ENCODE results near the gene PRKCB.
"Not testable (repeated sequence)": the region's sequence is repeated elsewhere in the genome, so short reads cannot be mapped to it uniquely, and the experiment has no call there.

The PRKCB gene

DNA sequence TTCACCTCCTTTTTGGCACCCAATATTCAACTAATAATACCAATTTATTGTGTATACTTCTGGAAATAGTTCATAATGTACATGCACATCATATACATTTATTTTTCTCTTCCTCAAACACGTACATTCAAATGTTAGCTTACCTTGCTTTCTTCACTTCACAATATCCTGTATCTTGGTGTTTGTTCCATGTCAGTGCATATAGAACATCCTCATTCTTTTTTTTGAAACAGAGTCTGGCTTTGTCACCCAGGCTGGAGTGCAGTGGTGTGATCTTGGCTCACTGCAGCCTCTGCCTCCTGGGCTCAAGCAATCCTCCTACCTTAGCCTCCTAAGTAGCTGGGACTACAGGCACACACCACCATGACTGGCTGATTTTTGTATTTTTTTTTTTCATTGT is 80.8 kb downstream of the PRKCB start:
- not testable (repeated sequence) for H3K4me3 ChIP-seq (ENCODE audit: low read length in 2 of 2); H3K9ac ChIP-seq (ENCODE audit: low read depth in 1 of 2, low read length in 2 of 2)

DNA sequence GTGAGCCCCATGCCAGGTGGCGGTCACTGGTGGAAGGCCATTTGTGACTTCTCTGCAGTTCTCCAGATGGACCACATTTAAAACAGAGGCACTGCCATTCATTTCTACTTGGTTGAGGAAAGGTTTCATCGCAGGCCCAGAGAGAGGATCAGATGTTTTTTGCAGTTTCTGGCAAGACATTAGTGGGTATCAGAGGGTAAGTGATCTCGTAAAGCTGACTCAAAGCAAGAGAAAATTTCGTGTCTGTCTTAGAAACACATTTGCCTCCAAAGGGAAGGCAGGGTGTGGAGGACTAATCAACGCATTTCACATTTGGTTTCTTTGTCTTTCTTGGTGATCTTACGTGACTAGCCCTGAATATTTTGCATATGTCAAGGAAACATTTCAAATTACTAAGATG is 81.8 kb downstream of the PRKCB start:
- Histone ChIP-seq H3K9me3 (ENCODE audit: control insufficient read depth in 2 of 2, low read length in 2 of 2) (no peaks in the 10 kb centered on the region), H3K27ac (ENCODE audit: low read depth in 2 of 2, low read length in 2 of 2) (no peak overlapping the region), H3K9ac (ENCODE audit: low read depth in 1 of 2, low read length in 2 of 2) (no peak overlapping the region), H3K36me3 (ENCODE audit: control insufficient read depth in 2 of 2, insufficient read depth in 2 of 2, low read length in 2 of 2) (no peaks in the 10 kb centered on the region), H3K4me1 (ENCODE audit: control insufficient read depth in 2 of 2, insufficient read depth in 2 of 2, low read length in 2 of 2) (peaks cover 0 to 2% of the 10 kb centered on the region in 2 donors), H3K4me3 (ENCODE audit: low read length in 2 of 2) (no peak overlapping the region), H3K27me3 (ENCODE audit: control insufficient read depth in 2 of 2, insufficient read depth in 2 of 2, low read length in 2 of 2) (no peaks in the 10 kb centered on the region)

More for the DNA sequence above, 80.8 kb downstream of the PRKCB start:
- not testable (repeated sequence) for H3K4me1 ChIP-seq (ENCODE audit: control insufficient read depth in 2 of 2, insufficient read depth in 2 of 2, low read length in 2 of 2); H3K27me3 ChIP-seq (ENCODE audit: control insufficient read depth in 2 of 2, insufficient read depth in 2 of 2, low read length in 2 of 2); H3K36me3 ChIP-seq (ENCODE audit: control insufficient read depth in 2 of 2, insufficient read depth in 2 of 2, low read length in 2 of 2); H3K27ac ChIP-seq (ENCODE audit: low read depth in 2 of 2, low read length in 2 of 2); H3K9me3 ChIP-seq (ENCODE audit: control insufficient read depth in 2 of 2, low read length in 2 of 2)

DNA sequence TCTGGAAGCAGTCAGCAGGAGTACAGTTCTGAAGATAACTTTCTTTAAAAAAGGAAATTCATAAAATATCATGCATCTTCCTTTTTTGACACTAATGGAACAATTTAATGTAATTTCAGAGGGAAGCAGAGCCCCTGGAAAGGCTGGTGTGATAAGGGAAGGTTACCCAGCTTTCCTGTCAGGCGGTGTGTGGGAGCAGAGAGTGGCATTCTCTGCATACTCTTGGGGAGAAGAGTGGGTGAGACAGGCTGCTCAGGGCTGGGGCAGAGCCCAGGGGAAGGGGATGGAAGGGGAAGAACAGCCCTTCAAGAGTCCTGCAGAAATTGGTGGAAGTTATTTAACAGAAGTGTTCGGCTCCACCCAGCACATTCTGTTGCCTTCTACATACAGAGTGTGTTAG is 84.7 kb downstream of the PRKCB start:
- Histone ChIP-seq H3K4me3 (ENCODE audit: low read length in 2 of 2) (no peak overlapping the region), H3K27me3 (ENCODE audit: control insufficient read depth in 2 of 2, insufficient read depth in 2 of 2, low read length in 2 of 2) (no peaks in the 10 kb centered on the region), H3K9me3 (ENCODE audit: control insufficient read depth in 2 of 2, low read length in 2 of 2) (no peaks in the 10 kb centered on the region), H3K27ac (ENCODE audit: low read depth in 2 of 2, low read length in 2 of 2) (no peak overlapping the region), H3K36me3 (ENCODE audit: control insufficient read depth in 2 of 2, insufficient read depth in 2 of 2, low read length in 2 of 2) (no peaks in the 10 kb centered on the region), H3K9ac (ENCODE audit: low read depth in 1 of 2, low read length in 2 of 2) (no peak overlapping the region), H3K4me1 (ENCODE audit: control insufficient read depth in 2 of 2, insufficient read depth in 2 of 2, low read length in 2 of 2) (no peaks in the 10 kb centered on the region)

DNA sequence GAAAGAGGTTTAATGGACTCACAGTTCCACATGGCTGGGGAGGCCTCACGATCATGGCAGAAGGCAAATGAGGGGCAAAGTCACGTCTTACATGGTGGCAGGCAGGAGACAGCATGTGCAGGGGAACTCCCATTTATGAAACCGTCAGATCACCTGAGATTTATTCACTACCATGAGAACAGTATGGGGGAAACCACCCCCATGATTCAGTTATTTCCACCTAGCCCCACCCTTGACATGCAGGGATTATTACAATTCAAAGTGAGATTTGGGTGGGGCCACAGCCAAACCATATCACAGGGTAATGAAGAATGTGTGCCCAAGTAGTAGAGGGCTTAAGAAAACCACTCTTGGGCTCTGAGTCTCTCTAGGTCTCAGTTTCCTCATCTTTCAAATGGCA is 85.1 kb downstream of the PRKCB start:
- Histone ChIP-seq H3K9ac (ENCODE audit: low read depth in 1 of 2, low read length in 2 of 2) (no peak overlapping the region), H3K9me3 (ENCODE audit: control insufficient read depth in 2 of 2, low read length in 2 of 2) (no peaks in the 10 kb centered on the region), H3K4me1 (ENCODE audit: control insufficient read depth in 2 of 2, insufficient read depth in 2 of 2, low read length in 2 of 2) (no peaks in the 10 kb centered on the region), H3K27ac (ENCODE audit: low read depth in 2 of 2, low read length in 2 of 2) (no peak overlapping the region), H3K27me3 (ENCODE audit: control insufficient read depth in 2 of 2, insufficient read depth in 2 of 2, low read length in 2 of 2) (no peaks in the 10 kb centered on the region), H3K36me3 (ENCODE audit: control insufficient read depth in 2 of 2, insufficient read depth in 2 of 2, low read length in 2 of 2) (no peaks in the 10 kb centered on the region), H3K4me3 (ENCODE audit: low read length in 2 of 2) (no peak overlapping the region)

DNA sequence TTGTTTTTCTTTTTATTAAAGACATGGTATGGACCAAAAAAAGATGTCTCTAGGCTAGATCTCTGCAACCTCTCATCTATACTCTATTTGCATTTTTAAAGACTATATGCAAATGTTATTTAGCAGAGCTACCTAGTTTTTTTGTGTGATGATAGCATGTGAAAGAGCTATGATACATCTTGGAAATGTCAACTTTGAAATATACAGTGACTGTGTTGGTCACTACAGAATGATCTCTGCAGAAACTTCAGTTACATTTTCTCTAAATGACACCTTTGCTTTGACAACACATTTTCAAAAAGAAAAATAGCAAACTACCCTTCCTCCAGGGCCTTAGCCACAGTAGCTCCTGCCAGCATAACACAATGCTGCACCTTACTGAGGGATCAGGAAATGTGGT is 86.6 kb downstream of the PRKCB start:
- Histone ChIP-seq H3K27ac (ENCODE audit: low read depth in 2 of 2, low read length in 2 of 2) (no peak overlapping the region), H3K27me3 (ENCODE audit: control insufficient read depth in 2 of 2, insufficient read depth in 2 of 2, low read length in 2 of 2) (no peaks in the 10 kb centered on the region), H3K9me3 (ENCODE audit: control insufficient read depth in 2 of 2, low read length in 2 of 2) (no peaks in the 10 kb centered on the region), H3K9ac (ENCODE audit: low read depth in 1 of 2, low read length in 2 of 2) (no peak overlapping the region), H3K36me3 (ENCODE audit: control insufficient read depth in 2 of 2, insufficient read depth in 2 of 2, low read length in 2 of 2) (no peaks in the 10 kb centered on the region), H3K4me1 (ENCODE audit: control insufficient read depth in 2 of 2, insufficient read depth in 2 of 2, low read length in 2 of 2) (no peaks in the 10 kb centered on the region), H3K4me3 (ENCODE audit: low read length in 2 of 2) (no peak overlapping the region)

DNA sequence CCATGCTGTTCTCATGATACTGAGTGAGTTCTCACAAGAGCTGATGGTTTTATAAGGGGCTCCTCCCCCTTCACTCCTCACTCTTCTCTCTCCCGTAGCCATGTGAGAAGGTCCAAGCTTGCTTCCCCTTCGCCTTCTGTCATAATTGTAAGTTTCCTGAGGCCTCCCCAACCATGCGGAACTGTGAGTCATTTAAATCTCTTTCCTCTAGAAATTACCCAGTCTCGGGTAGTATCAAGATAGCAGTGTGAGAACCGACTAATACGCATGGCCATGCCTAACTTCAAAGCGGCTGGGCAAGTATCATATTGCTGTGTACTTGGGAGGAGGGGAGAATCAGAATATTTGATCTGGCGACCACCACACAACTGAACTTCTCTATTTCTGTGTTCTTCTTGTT is 88.3 kb downstream of the PRKCB start:
- Histone ChIP-seq H3K36me3 (ENCODE audit: control insufficient read depth in 2 of 2, insufficient read depth in 2 of 2, low read length in 2 of 2) (no peaks in the 10 kb centered on the region), H3K4me1 (ENCODE audit: control insufficient read depth in 2 of 2, insufficient read depth in 2 of 2, low read length in 2 of 2) (no peaks in the 10 kb centered on the region), H3K9ac (ENCODE audit: low read depth in 1 of 2, low read length in 2 of 2) (no peak overlapping the region), H3K9me3 (ENCODE audit: control insufficient read depth in 2 of 2, low read length in 2 of 2) (no peaks in the 10 kb centered on the region), H3K4me3 (ENCODE audit: low read length in 2 of 2) (no peak overlapping the region), H3K27ac (ENCODE audit: low read depth in 2 of 2, low read length in 2 of 2) (no peak overlapping the region), H3K27me3 (ENCODE audit: control insufficient read depth in 2 of 2, insufficient read depth in 2 of 2, low read length in 2 of 2) (no peaks in the 10 kb centered on the region)

DNA sequence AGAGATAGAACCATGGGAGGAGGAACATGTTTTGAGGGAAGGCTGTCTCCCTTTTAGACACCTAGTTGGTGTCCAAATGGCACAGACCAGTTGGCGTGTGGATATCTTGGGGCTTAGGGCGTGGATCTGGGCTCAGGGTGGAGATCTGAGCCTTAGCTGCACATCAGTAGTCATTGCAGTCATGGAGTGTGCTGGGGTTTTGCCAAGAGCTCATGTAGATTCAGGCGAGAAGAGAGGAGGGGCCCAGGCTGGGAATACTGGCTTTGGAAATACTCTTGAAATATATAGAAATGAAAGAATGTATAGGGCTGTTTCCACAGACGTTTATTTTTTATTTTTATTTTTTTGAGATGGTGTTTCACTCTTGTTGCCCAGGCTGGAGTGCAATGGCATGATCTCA is 92.0 kb downstream of the PRKCB start:
- Histone ChIP-seq H3K4me3 (ENCODE audit: low read length in 2 of 2) (no peak overlapping the region), H3K9me3 (ENCODE audit: control insufficient read depth in 2 of 2, low read length in 2 of 2) (no peaks in the 10 kb centered on the region), H3K27me3 (ENCODE audit: control insufficient read depth in 2 of 2, insufficient read depth in 2 of 2, low read length in 2 of 2) (no peaks in the 10 kb centered on the region), H3K27ac (ENCODE audit: low read depth in 2 of 2, low read length in 2 of 2) (no peak overlapping the region), H3K9ac (ENCODE audit: low read depth in 1 of 2, low read length in 2 of 2) (no peak overlapping the region), H3K36me3 (ENCODE audit: control insufficient read depth in 2 of 2, insufficient read depth in 2 of 2, low read length in 2 of 2) (no peaks in the 10 kb centered on the region), H3K4me1 (ENCODE audit: control insufficient read depth in 2 of 2, insufficient read depth in 2 of 2, low read length in 2 of 2) (no peaks in the 10 kb centered on the region)

DNA sequence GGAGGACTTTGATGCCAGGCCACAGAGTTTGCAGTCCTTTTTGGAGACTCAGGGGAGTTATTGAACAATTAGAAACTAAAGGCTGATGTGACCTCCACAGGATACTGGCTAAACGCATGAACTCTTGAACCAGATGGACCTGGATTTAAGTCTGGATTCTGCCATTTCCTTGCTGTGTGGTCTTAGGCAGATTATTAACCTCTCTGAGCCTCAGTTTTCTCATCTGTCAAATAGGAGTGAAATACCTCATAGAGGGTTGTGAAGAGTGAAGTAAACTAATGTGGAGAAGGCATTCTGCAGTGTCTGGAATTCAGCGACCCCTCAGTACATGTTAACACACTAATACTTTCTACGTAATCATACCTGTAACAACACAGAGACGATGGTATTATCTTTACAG is 93.5 kb downstream of the PRKCB start:
- no peaks in the 10 kb centered on the region for H3K9me3 ChIP-seq (ENCODE audit: control insufficient read depth in 2 of 2, low read length in 2 of 2)
- H3K4me1 ChIP-seq (ENCODE audit: control insufficient read depth in 2 of 2, insufficient read depth in 2 of 2, low read length in 2 of 2) = no peaks in the 10 kb centered on the region
- H3K9ac ChIP-seq (ENCODE audit: low read depth in 1 of 2, low read length in 2 of 2) = no peak overlapping the region
- H3K27me3 ChIP-seq (ENCODE audit: control insufficient read depth in 2 of 2, insufficient read depth in 2 of 2, low read length in 2 of 2) = no peaks in the 10 kb centered on the region
- H3K4me3 ChIP-seq (ENCODE audit: low read length in 2 of 2) = no peak overlapping the region
- H3K27ac ChIP-seq (ENCODE audit: low read depth in 2 of 2, low read length in 2 of 2) = no peak overlapping the region
- no peaks in the 10 kb centered on the region for H3K36me3 ChIP-seq (ENCODE audit: control insufficient read depth in 2 of 2, insufficient read depth in 2 of 2, low read length in 2 of 2)

DNA sequence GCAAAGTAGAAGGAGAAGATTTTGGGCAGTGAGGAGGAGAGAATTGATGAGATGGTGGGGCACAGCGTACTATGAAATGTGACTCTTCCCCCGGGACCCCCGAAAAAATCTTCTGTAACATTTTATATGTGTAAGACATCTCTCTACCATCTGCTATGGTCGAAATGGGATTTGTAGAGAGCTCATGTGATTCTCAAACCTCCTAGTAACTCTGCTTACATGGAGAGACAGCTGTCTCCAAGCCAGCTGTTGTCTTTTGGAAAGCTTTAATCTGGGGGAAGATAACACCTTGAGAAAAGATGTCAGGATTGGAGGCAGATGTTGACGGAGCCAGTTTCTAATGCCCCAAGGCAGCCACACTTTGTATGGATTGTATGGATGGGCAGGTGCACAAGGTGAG is 94.1 kb downstream of the PRKCB start:
- Histone ChIP-seq H3K9ac (ENCODE audit: low read depth in 1 of 2, low read length in 2 of 2) (no peak overlapping the region), H3K9me3 (ENCODE audit: control insufficient read depth in 2 of 2, low read length in 2 of 2) (no peaks in the 10 kb centered on the region), H3K4me3 (ENCODE audit: low read length in 2 of 2) (no peak overlapping the region), H3K4me1 (ENCODE audit: control insufficient read depth in 2 of 2, insufficient read depth in 2 of 2, low read length in 2 of 2) (no peaks in the 10 kb centered on the region), H3K27me3 (ENCODE audit: control insufficient read depth in 2 of 2, insufficient read depth in 2 of 2, low read length in 2 of 2) (no peaks in the 10 kb centered on the region), H3K27ac (ENCODE audit: low read depth in 2 of 2, low read length in 2 of 2) (no peak overlapping the region), H3K36me3 (ENCODE audit: control insufficient read depth in 2 of 2, insufficient read depth in 2 of 2, low read length in 2 of 2) (no peaks in the 10 kb centered on the region)

DNA sequence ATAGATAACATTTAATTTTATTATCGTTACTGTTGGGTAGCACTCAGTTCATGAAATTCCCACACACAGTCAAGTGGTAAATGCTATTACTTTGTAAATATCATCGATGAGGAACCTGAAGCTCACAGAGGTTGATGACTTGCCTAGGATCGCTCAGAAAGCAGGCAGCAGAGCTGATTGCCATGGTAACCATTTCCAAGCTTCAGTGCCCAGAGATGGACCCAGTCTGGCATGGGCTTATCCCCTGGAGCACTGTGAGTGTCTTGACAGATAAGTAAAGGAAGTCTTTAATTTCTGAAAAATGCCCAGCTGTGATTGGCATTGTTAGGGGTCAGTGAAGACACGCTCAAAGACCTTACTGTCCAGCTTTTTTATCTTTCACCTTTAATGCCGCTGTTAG is 95.0 kb downstream of the PRKCB start:
- H3K9me3 ChIP-seq (ENCODE audit: control insufficient read depth in 2 of 2, low read length in 2 of 2) = no peaks in the 10 kb centered on the region
- H3K4me1 ChIP-seq (ENCODE audit: control insufficient read depth in 2 of 2, insufficient read depth in 2 of 2, low read length in 2 of 2) = no peaks in the 10 kb centered on the region
- no peaks in the 10 kb centered on the region for H3K36me3 ChIP-seq (ENCODE audit: control insufficient read depth in 2 of 2, insufficient read depth in 2 of 2, low read length in 2 of 2)
- no peak overlapping the region for H3K27ac ChIP-seq (ENCODE audit: low read depth in 2 of 2, low read length in 2 of 2)
- H3K27me3 ChIP-seq (ENCODE audit: control insufficient read depth in 2 of 2, insufficient read depth in 2 of 2, low read length in 2 of 2) = no peaks in the 10 kb centered on the region
- no peak overlapping the region for H3K4me3 ChIP-seq (ENCODE audit: low read length in 2 of 2)
- no peak overlapping the region for H3K9ac ChIP-seq (ENCODE audit: low read depth in 1 of 2, low read length in 2 of 2)

DNA sequence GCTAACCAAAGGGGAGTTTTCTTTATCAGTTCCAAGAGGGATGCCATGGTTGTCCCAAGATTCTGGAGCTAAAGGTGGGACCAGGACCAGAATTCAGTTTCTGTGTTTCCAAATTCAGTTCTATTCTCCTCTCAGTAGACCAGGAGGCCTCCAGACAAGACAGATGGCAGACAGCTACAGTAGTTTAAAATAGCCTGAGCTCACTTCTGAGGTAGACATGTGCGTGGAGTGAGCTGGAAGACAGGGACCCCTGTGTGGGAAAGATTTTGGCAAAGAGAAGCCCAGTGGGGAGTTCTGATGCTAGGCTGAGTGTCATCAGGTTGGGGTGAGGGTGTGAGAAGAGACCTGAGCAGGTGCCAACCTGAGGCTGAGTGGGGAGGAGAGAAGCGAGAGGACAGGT is 95.4 kb downstream of the PRKCB start:
- Histone ChIP-seq H3K4me1 (ENCODE audit: control insufficient read depth in 2 of 2, insufficient read depth in 2 of 2, low read length in 2 of 2) (no peaks in the 10 kb centered on the region), H3K27ac (ENCODE audit: low read depth in 2 of 2, low read length in 2 of 2) (no peak overlapping the region), H3K27me3 (ENCODE audit: control insufficient read depth in 2 of 2, insufficient read depth in 2 of 2, low read length in 2 of 2) (no peaks in the 10 kb centered on the region), H3K4me3 (ENCODE audit: low read length in 2 of 2) (no peak overlapping the region), H3K9me3 (ENCODE audit: control insufficient read depth in 2 of 2, low read length in 2 of 2) (no peaks in the 10 kb centered on the region), H3K9ac (ENCODE audit: low read depth in 1 of 2, low read length in 2 of 2) (no peak overlapping the region), H3K36me3 (ENCODE audit: control insufficient read depth in 2 of 2, insufficient read depth in 2 of 2, low read length in 2 of 2) (no peaks in the 10 kb centered on the region)

Data from mucosa of rectum (tissue), 2 donors.